Endodermal cell (in vitro differentiated cells): ENCODE results near the gene LRCH1. TPM values are rescaled to one million over a fixed set of nuclear protein-coding genes. Genes with fewer than 3 reads are reported as not detected.
A peak's percentile ranks its signal among the peaks of the same experiment; 100 is the strongest.

ENCODE experiments used
- DNase-seq: peaks from one replicate; pipeline ENCODE4 v3.0.0-alpha.2; 2017
- H3K27ac ChIP-seq: 2 replicates; pipeline ENCODE4 v1.5.1; 2013; ENCODE audit warnings: mild to moderate bottlenecking, low read depth, low read length, moderate library complexity
- H3K27me3 ChIP-seq: 2 replicates; pipeline ENCODE4 v1.6.1; 2013; ENCODE audit warnings: mild to moderate bottlenecking, low read length, moderate library complexity; ENCODE audit not compliant: insufficient read depth, control insufficient read depth, poor library complexity, severe bottlenecking
- H3K36me3 ChIP-seq: 2 replicates; pipeline ENCODE4 v1.7.0; 2013; ENCODE audit warnings: mild to moderate bottlenecking, low read length, moderate library complexity; ENCODE audit not compliant: control insufficient read depth, insufficient read depth
- H3K4me1 ChIP-seq: one replicate; pipeline ENCODE4 v1.7.0; 2013; ENCODE audit warnings: low read length; ENCODE audit not compliant: control insufficient read depth, insufficient read depth
- H3K4me3 ChIP-seq: 2 replicates; pipeline ENCODE4 v1.5.1; 2013; ENCODE audit warnings: mild to moderate bottlenecking, low read length, moderate library complexity
- H3K9ac ChIP-seq: 2 replicates; pipeline ENCODE4 v1.6.1; 2013; ENCODE audit warnings: mild to moderate bottlenecking, low read length, moderate library complexity; ENCODE audit not compliant: poor library complexity, severe bottlenecking; ENCODE audit errors: extremely low read depth
- H3K9me3 ChIP-seq: 2 replicates; pipeline ENCODE4 v1.6.1; 2013; ENCODE audit warnings: mild to moderate bottlenecking, low read length, moderate library complexity; ENCODE audit not compliant: control insufficient read depth
- H3K27ac Mint-ChIP-seq: 2 replicates; pipeline ENCODE4 v1.8.0; 2020; ENCODE audit warnings: mixed read lengths
- H3K27me3 Mint-ChIP-seq: 2 replicates; pipeline ENCODE4 v1.8.0; 2021; ENCODE audit warnings: mild to moderate bottlenecking, mixed read lengths; ENCODE audit not compliant: insufficient read depth
- H3K36me3 Mint-ChIP-seq: 2 replicates; pipeline ENCODE4 v1.8.0; 2020; ENCODE audit warnings: low read depth, mixed read lengths
- H3K4me1 Mint-ChIP-seq: 2 replicates; pipeline ENCODE4 v1.8.0; 2020; ENCODE audit warnings: mixed read lengths
- H3K4me3 Mint-ChIP-seq: 2 replicates; pipeline ENCODE4 v1.8.0; 2020; ENCODE audit warnings: mild to moderate bottlenecking, moderate library complexity, mixed read lengths
- H3K9me3 Mint-ChIP-seq: 2 replicates; pipeline ENCODE4 v1.8.0; 2020; ENCODE audit warnings: mild to moderate bottlenecking, mixed read lengths
- CTCF ChIP-seq: fragments of 200-600 bp; sonication (generic); conservative IDR thresholded peaks from 2 replicates; pipeline ENCODE4 v1.5.0; 2021; ENCODE audit warnings: antibody characterized with exemption, mild to moderate bottlenecking
- WGBS, 2 experiments: methylation state at CpG; one replicate each; pipeline versions ENCODE4 v1.1.5 to v1.1.7; 2013; ENCODE audit warnings: missing lambda C conversion rate in 2 of 2, mixed read lengths in 1 of 2; ENCODE audit not compliant: insufficient coverage in 1 of 2, insufficient read length in 1 of 2; 5-methylcytosine and 5-hydroxymethylcytosine counted together
- total RNA-seq, 2 donors: library from RNA; stranded (reverse); fragmentation: NEBNext Ultra II Directional in 1 of 2; extraction: Animal tissue kit (Norgen Biotek cat#: 25700) in 1 of 2; gene quantifications; 2 replicates in 1 of 2; 3 replicates in 1 of 2; pipeline ENCODE4 v1.2.1, GENCODE V29; 2021

LRCH1 gene
- total RNA-seq, 2 donors from 2014 or later, result 8.1 to 11.8 TPM

GRCh38 chr13:46664195-46664594, 111.2 kb downstream of the LRCH1 start:
- no peak for TF ChIP-seq CTCF
- no peak overlapping the region for H3K9ac ChIP-seq
- Mint-ChIP-seq H3K27me3 (no peaks in the 10 kb centered on the region), H3K36me3 (peaks cover 5% of the 10 kb centered on the region), H3K4me1 (peaks cover 57% of the 10 kb centered on the region), H3K9me3 (no peaks in the 10 kb centered on the region), H3K27ac (no peak overlapping the region), H3K4me3 (no peak overlapping the region)
- H3K27me3 ChIP-seq, result no peaks in the 10 kb centered on the region
- no peaks in the 10 kb centered on the region for H3K9me3 ChIP-seq
- no peaks in the 10 kb centered on the region for H3K36me3 ChIP-seq
- no peak overlapping the region for H3K4me3 ChIP-seq
- WGBS, 2 experiments, result 90 to 100% methylated on average over 1 of the region's 3 CpGs
- H3K4me1 ChIP-seq, result peaks cover 22% of the 10 kb centered on the region
- no peak overlapping the region for H3K27ac ChIP-seq
- no peak for DNase-seq

GRCh38 chr13:46665248-46665632, 112.3 kb downstream of the LRCH1 start:
- H3K4me3 Mint-ChIP-seq, result no peak overlapping the region

GRCh38 chr13:46665633-46666482, 112.9 kb downstream of the LRCH1 start:
- peaks cover 55% of the 10 kb centered on the region for H3K4me1 Mint-ChIP-seq
- H3K27me3 Mint-ChIP-seq, result no peaks in the 10 kb centered on the region
- Histone ChIP-seq H3K9me3 (no peaks in the 10 kb centered on the region), H3K27me3 (no peaks in the 10 kb centered on the region), H3K4me1 (peaks cover 22% of the 10 kb centered on the region), H3K27ac (peak overlapping the region; percentile 20), H3K36me3 (no peaks in the 10 kb centered on the region), H3K4me3 (peak overlapping the region; percentile 47), H3K9ac (no peak overlapping the region)
- no peaks in the 10 kb centered on the region for H3K9me3 Mint-ChIP-seq
- H3K27ac Mint-ChIP-seq, result peak overlapping the region; percentile 67
- no peaks in the 10 kb centered on the region for H3K36me3 Mint-ChIP-seq
- 62 to 77% methylated on average over 5 to 7 of the region's 7 CpGs for WGBS, 2 experiments
- no peak for TF ChIP-seq CTCF
- no peak overlapping the region for H3K4me3 Mint-ChIP-seq
- DNase-seq, result no peak

More at GRCh38 chr13:46665248-46665632, 112.3 kb downstream of the LRCH1 start:
- Histone ChIP-seq H3K36me3 (no peaks in the 10 kb centered on the region), H3K9ac (no peak overlapping the region), H3K9me3 (no peaks in the 10 kb centered on the region), H3K27me3 (no peaks in the 10 kb centered on the region), H3K4me3 (no peak overlapping the region), H3K4me1 (peaks cover 22% of the 10 kb centered on the region), H3K27ac (no peak overlapping the region)
- no peak for TF ChIP-seq CTCF
- no peaks in the 10 kb centered on the region for H3K36me3 Mint-ChIP-seq
- DNase-seq, result no peak
- H3K27me3 Mint-ChIP-seq, result no peaks in the 10 kb centered on the region
- peak overlapping the region; percentile 67 for H3K27ac Mint-ChIP-seq
- H3K4me1 Mint-ChIP-seq, result peaks cover 57% of the 10 kb centered on the region
- no peaks in the 10 kb centered on the region for H3K9me3 Mint-ChIP-seq
